NCI-H187 (cell line): ENCODE data around the gene PRSS38.

Experiments
- DNase-seq, 2 experiments: peaks; one replicate each; lab custom pipeline; 2025; lab: John Stamatoyannopoulos, UW

Gene PRSS38

GRCh38 chr1:227815468-227816409, at the start of gene PRSS38:
Gene PRSS38, plus strand, starts transcription at chr1:227815675. Its CDS starts 42 bp downstream, at chr1:227815717.
- DNase-seq = no peak

- peak; percentile 25 to 61 for DNase-seq
These were observed 49.4 kb upstream of the PRSS38 start for GRCh38 chr1:227766015-227766634.

- DNase-seq = no peak
These were observed 48.7 kb upstream of the PRSS38 start for GRCh38 chr1:227766653-227767277.

GRCh38 chr1:227767401-227768124, 47.9 kb upstream of the PRSS38 start:
- DNase-seq = no peak

- no peak for DNase-seq
These were observed 47.4 kb upstream of the PRSS38 start for GRCh38 chr1:227768125-227768439.

GRCh38 chr1:227768640-227769039, 46.8 kb upstream of the PRSS38 start:
- no peak for DNase-seq

- no peak for DNase-seq
These were observed 46.2 kb upstream of the PRSS38 start for GRCh38 chr1:227769047-227769935.

- no peak for DNase-seq
These were observed 45.5 kb upstream of the PRSS38 start for GRCh38 chr1:227769936-227770494.

- DNase-seq = no peak
These were observed 44.7 kb upstream of the PRSS38 start for GRCh38 chr1:227770812-227771211.

- DNase-seq = no peak
These were observed 44.1 kb upstream of the PRSS38 start for GRCh38 chr1:227771326-227771725.

- DNase-seq = no peak
These were observed 43.7 kb upstream of the PRSS38 start for GRCh38 chr1:227771771-227772170.

- DNase-seq = no peak
These were observed 41.9 kb upstream of the PRSS38 start for GRCh38 chr1:227773558-227773957.

- DNase-seq = no peak
These were observed 41.3 kb upstream of the PRSS38 start for GRCh38 chr1:227774051-227774731.

GRCh38 chr1:227774821-227775661, 40.4 kb upstream of the PRSS38 start:
- DNase-seq = no peak

- DNase-seq = no peak
These were observed 39.6 kb upstream of the PRSS38 start for GRCh38 chr1:227775841-227776240.

GRCh38 chr1:227776331-227776771, 39.1 kb upstream of the PRSS38 start:
- DNase-seq = no peak

- DNase-seq = no peak
These were observed 38.3 kb upstream of the PRSS38 start for GRCh38 chr1:227777156-227777555.

- DNase-seq = no peak
These were observed 37.8 kb upstream of the PRSS38 start for GRCh38 chr1:227777646-227778045.

GRCh38 chr1:227778401-227778947, 37.0 kb upstream of the PRSS38 start:
- no peak for DNase-seq
